Caco-2 (cell line): Measurements from ENCODE around the gene STEAP3. TPM values are rescaled to one million over a fixed set of nuclear protein-coding genes. Genes with fewer than 3 reads are reported as not detected.

ENCODE experiments used
- BruUV-seq: library from RNA; stranded (reverse); fragments of 400-500 nt; replicated peaks from 2 replicates; lab custom pipeline; 2021; lab: Mats Ljungman, UMichigan
- CTCF ChIA-PET: fragments of 300-600 bp; sonication (Branson Sonifier 250); formaldehyde crosslinking; loops from one replicate; lab custom pipeline; 2022; ENCODE audit warnings: antibody characterized with exemption; lab: Charles Lee
- POLR2A ChIA-PET: fragments of 300-600 bp; sonication (Branson Sonifier 250); formaldehyde crosslinking; loops from one replicate; lab custom pipeline; 2022; ENCODE audit warnings: antibody characterized with exemption; lab: Charles Lee
- DNase-seq, 2 experiments: peaks; one replicate each; pipeline versions ENCODE4 v3.0.0 to v3.0.0-alpha.2; 2020 to 2022
- H3K27me3 ChIP-seq: replicated peaks from 2 replicates; pipeline ENCODE4 v1.6.0; 2011; ENCODE audit warnings: low read length; ENCODE audit not compliant: control insufficient read depth, insufficient read depth
- H3K36me3 ChIP-seq: 2 replicates; pipeline ENCODE4 v1.5.1; 2011; ENCODE audit warnings: low read length; ENCODE audit not compliant: control insufficient read depth, insufficient read depth
- H3K4me1 ChIP-seq: fragments of 250-450 bp; sonication (Bioruptor Pico); 2 replicates; pipeline ENCODE4 v1.5.1; 2020; ENCODE audit warnings: mild to moderate bottlenecking
- H3K4me3 ChIP-seq: 2 replicates; pipeline ENCODE4 v1.5.1; 2011; ENCODE audit warnings: low read depth, mild to moderate bottlenecking, control low read depth, low read length
- H3K9me3 ChIP-seq: fragments of 250-450 bp; sonication (Bioruptor Pico); 2 replicates; pipeline ENCODE4 v1.5.1; 2020; ENCODE audit warnings: mild to moderate bottlenecking, moderate library complexity
- H3K27ac Mint-ChIP-seq: one replicate; pipeline ENCODE4 v1.8.0; 2022; ENCODE audit warnings: mixed read lengths; ENCODE audit not compliant: unreplicated experiment
- H3K27me3 Mint-ChIP-seq: one replicate; pipeline ENCODE4 v1.8.0; 2022; ENCODE audit warnings: mixed read lengths; ENCODE audit not compliant: insufficient read depth, unreplicated experiment
- H3K36me3 Mint-ChIP-seq: one replicate; pipeline ENCODE4 v1.8.0; 2022; ENCODE audit warnings: mild to moderate bottlenecking, mixed read lengths; ENCODE audit not compliant: insufficient read depth, unreplicated experiment
- H3K4me1 Mint-ChIP-seq: one replicate; pipeline ENCODE4 v1.8.0; 2022; ENCODE audit warnings: low read depth, mixed read lengths; ENCODE audit not compliant: unreplicated experiment
- H3K4me3 Mint-ChIP-seq: one replicate; pipeline ENCODE4 v1.8.0; 2022; ENCODE audit warnings: mild to moderate bottlenecking, moderate library complexity, mixed read lengths; ENCODE audit not compliant: unreplicated experiment
- H3K9me3 Mint-ChIP-seq: one replicate; pipeline ENCODE4 v1.8.0; 2022; ENCODE audit warnings: mixed read lengths; ENCODE audit not compliant: unreplicated experiment
- intact Hi-C: fragments of 100-400 bp; cut with micrococcal nuclease; formaldehyde crosslinking; loops from one replicate; pipeline ENCODE4 v1.10.0; 2022; ENCODE audit not compliant: unreplicated experiment
- total RNA-seq: library from RNA; stranded (reverse); gene quantifications from 2 replicates; pipeline ENCODE4 v1.2.3, GENCODE V29; 2022
- TF ChIP-seq, protein P1 (sequence below), 2 experiments: fragments of 200-600 bp in 1 of 2; IDR thresholded peaks; 1 replicate in 1 of 2; 2 replicates in 1 of 2; pipeline versions ENCODE4 v1.5.1 to v1.8.0; 2011 to 2022; ENCODE audit warnings: antibody characterized with exemption in 1 of 2, control low read depth in 1 of 2, inconsistent platforms in 1 of 2, low read depth in 1 of 2, low read length in 1 of 2, mild to moderate bottlenecking in 1 of 2, moderate library complexity in 1 of 2; ENCODE audit not compliant: insufficient read depth in 1 of 2, severe bottlenecking in 1 of 2, unreplicated experiment in 1 of 2

STEAP3 gene
- total RNA-seq, 1 experiment from 2014 or later: 20.4 TPM

DNA sequence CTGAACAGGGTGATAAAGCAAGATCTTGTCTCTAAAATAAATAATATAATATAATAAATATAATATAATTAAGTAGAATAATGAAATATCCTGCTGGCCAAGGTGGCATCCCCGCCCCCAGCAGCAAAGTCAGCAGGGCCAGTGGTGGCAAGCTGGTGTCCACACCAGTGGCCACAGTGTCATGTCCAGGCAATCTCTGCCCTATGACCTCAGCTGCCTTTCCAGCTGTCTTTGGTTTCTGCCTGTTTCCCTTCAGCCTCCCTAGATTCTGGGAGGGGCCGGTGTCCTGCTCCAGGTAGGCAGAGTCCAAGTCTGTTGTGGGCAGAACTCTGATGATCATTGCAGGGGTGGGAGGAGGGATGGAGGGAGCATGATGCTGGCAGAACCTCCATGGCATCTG lies 16.2 kb upstream of the STEAP3 start:
- Mint-ChIP-seq H3K27ac (no peak overlapping the region), H3K27me3 (no peaks in the 10 kb centered on the region), H3K9me3 (no peaks in the 10 kb centered on the region), H3K36me3 (no peaks in the 10 kb centered on the region), H3K4me3 (no peak overlapping the region), H3K4me1 (no peaks in the 10 kb centered on the region)
- no peak for DNase-seq
- Histone ChIP-seq H3K27me3 (no peaks in the 10 kb centered on the region), H3K9me3 (no peaks in the 10 kb centered on the region), H3K36me3 (no peaks in the 10 kb centered on the region), H3K4me1 (no peaks in the 10 kb centered on the region), H3K4me3 (no peak overlapping the region)
- intact Hi-C loops: no loop called here
- TF ChIP-seq, protein P1, sequence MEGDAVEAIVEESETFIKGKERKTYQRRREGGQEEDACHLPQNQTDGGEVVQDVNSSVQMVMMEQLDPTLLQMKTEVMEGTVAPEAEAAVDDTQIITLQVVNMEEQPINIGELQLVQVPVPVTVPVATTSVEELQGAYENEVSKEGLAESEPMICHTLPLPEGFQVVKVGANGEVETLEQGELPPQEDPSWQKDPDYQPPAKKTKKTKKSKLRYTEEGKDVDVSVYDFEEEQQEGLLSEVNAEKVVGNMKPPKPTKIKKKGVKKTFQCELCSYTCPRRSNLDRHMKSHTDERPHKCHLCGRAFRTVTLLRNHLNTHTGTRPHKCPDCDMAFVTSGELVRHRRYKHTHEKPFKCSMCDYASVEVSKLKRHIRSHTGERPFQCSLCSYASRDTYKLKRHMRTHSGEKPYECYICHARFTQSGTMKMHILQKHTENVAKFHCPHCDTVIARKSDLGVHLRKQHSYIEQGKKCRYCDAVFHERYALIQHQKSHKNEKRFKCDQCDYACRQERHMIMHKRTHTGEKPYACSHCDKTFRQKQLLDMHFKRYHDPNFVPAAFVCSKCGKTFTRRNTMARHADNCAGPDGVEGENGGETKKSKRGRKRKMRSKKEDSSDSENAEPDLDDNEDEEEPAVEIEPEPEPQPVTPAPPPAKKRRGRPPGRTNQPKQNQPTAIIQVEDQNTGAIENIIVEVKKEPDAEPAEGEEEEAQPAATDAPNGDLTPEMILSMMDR (IDR thresholded peaks at IDR 0.05; ENCODE audit: insufficient read depth in 1 of 2, low read depth in 1 of 2, low read length in 1 of 2, severe bottlenecking in 1 of 2, unreplicated experiment in 1 of 2): no peak
- CTCF ChIA-PET: no interaction called here
- POLR2A ChIA-PET: no interaction called here
- BruUV-seq: no TSS peak

DNA sequence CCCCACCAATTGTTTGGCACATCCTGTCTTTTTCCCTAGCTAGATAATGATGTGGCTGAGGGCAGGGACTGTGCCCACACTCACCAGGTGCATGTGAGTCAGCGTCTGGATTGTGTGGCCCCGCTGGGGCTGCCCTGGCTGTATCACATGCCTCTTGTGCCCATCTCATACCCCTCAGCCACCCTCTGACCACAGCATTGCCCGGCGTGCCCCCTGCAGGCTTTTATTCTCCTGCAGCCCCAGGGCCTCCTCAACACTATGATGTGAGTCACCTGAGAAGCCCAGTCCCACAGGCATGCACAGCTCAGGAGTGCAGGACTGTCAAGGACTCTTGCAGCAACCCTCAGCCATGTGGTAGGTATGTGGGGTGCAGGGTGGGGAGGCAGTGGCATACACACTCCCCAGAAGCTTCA lies 14.8 kb upstream of the STEAP3 start:
- no peaks in the 10 kb centered on the region for H3K36me3 ChIP-seq
- TF ChIP-seq, protein P1 (IDR thresholded peaks at IDR 0.05; ENCODE audit: insufficient read depth in 1 of 2, low read depth in 1 of 2, low read length in 1 of 2, severe bottlenecking in 1 of 2, unreplicated experiment in 1 of 2): no peak
- no peak overlapping the region for H3K27ac Mint-ChIP-seq
- no peaks in the 10 kb centered on the region for H3K4me1 ChIP-seq
- H3K4me3 ChIP-seq: no peak overlapping the region
- CTCF ChIA-PET: no interaction called here
- H3K36me3 Mint-ChIP-seq: no peaks in the 10 kb centered on the region
- intact Hi-C loops: no loop called here
- no peaks in the 10 kb centered on the region for H3K9me3 ChIP-seq
- no peaks in the 10 kb centered on the region for H3K27me3 Mint-ChIP-seq
- POLR2A ChIA-PET: no interaction called here
- H3K27me3 ChIP-seq: no peaks in the 10 kb centered on the region
- H3K4me1 Mint-ChIP-seq: no peaks in the 10 kb centered on the region
- H3K9me3 Mint-ChIP-seq: no peaks in the 10 kb centered on the region
- H3K4me3 Mint-ChIP-seq: no peak overlapping the region
- no TSS peak for BruUV-seq
- no peak for DNase-seq

- Mint-ChIP-seq H3K36me3 (no peaks in the 10 kb centered on the region), H3K9me3 (no peaks in the 10 kb centered on the region), H3K27me3 (no peaks in the 10 kb centered on the region), H3K4me3 (no peak overlapping the region), H3K4me1 (no peaks in the 10 kb centered on the region), H3K27ac (no peak overlapping the region)
- no TSS peak for BruUV-seq
- no peaks in the 10 kb centered on the region for H3K9me3 ChIP-seq
- no peaks in the 10 kb centered on the region for H3K27me3 ChIP-seq
- H3K36me3 ChIP-seq: no peaks in the 10 kb centered on the region
- no peaks in the 10 kb centered on the region for H3K4me1 ChIP-seq
- CTCF ChIA-PET: no interaction called here
- POLR2A ChIA-PET: no interaction called here
- no peak for DNase-seq
- TF ChIP-seq, protein P1 (IDR thresholded peaks at IDR 0.05; ENCODE audit: insufficient read depth in 1 of 2, low read depth in 1 of 2, low read length in 1 of 2, severe bottlenecking in 1 of 2, unreplicated experiment in 1 of 2): no peak
- H3K4me3 ChIP-seq: no peak overlapping the region
- intact Hi-C loops: no loop called here
These were observed 11.4 kb upstream of the STEAP3 start for GRCh38 chr2:119212139-119212800.
